COLO668 (cell line): ENCODE results near the gene MAN1B1.
A peak's percentile ranks its signal among the peaks of the same experiment; 100 is the strongest.
"Not testable (repeated sequence)": the region's sequence is repeated elsewhere in the genome, so short reads cannot be mapped to it uniquely, and the experiment has no call there.

Source experiments
- DNase-seq: peaks from one replicate; lab custom pipeline; 2025; ENCODE audit not compliant: unreplicated experiment; lab: John Stamatoyannopoulos, UW

Gene MAN1B1

DNA sequence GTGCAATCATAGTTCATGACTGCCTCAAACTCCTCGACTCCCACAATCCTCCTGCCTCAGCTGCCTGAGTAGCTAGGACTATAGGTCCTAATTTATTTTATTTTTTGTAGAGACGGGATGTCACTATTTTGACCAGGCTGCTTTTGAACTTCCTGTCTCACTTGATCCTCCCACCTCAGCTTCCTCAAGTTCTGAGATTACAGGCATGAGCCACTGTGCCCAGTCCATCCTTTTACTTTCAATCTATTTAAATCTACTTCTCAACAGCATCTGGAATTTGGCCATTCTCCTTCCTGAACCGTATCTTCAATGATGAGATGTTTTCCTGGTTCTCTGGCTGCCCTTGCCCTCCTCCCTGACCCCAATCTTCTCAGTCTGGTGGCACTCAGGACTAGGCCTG lies 40.0 kb downstream of the MAN1B1 start:
- no peak for DNase-seq

- DNase-seq = no peak
Observed at GRCh38 chr9:137127301-137128157, 40.7 kb downstream of the MAN1B1 start.

GRCh38 chr9:137128158-137128861 lies 41.5 kb downstream of the MAN1B1 start:
- no peak for DNase-seq

- peak; percentile 28 for DNase-seq
Observed at GRCh38 chr9:137128862-137129455, 42.2 kb downstream of the MAN1B1 start.

DNA sequence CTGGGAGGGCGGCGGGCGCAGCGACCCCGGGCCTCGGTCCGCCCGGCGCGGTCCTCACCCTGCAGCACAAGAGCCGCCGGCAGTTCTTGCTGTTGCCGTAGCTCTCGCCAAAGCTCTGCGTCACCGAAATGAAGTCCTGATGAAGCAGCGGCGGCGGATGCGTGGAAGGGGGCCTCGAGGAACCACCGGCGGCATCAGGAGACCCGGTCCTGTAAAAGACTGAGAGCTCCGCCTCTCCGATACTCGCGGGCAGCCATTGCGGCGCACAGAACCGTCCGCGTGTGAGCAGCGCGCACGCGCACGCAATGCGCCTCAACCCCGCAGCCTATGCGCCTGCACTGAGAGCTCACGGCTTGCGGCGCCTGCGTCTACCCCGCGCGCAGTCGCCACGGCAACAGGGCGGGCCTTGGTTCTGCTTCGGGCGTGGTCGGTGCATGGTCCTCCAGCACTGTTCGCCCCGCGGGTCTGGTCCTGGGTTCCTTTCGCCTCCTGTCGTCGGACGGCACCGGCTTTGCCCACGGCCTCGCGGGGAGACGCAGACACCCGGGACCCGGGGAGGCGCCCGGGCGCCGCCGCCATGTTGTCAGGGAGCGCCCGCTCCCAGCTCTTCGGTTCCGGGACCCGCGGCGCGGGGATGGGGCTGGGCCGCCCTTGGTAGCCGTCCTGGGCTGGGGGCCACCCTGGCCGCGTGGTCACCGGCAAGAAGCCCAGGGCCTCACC lies 42.8 kb downstream of the MAN1B1 start:
- DNase-seq = peak; percentile 95

DNA sequence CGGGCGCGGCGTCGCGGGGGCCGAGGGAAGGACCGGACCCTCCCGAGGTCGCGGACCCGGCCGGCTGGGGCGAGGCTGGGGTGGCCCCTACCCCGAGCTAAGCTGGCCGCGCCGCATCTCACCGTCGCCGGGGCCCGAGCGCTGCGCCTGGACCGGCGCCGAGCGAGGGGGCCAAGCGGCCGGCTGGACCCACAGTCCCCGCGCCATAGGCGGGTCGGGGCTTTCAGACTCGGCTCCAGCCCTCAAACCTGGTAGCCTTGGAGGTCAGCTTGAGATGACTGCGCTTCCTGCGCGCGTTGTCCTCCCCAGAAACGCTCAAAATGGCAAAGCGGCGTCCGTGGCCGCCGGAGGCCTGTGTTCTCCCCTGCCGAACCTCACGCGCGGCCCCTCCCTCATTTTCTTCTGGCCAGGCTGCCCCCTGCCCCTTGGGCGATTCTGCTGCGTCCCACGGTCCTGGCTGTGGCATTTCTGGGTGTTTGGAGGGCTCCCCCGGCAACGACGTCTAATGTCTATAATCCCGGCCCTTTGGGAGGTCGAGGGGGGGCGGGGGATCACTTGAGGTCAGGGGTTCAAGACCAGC lies 43.5 kb downstream of the MAN1B1 start:
- peak; percentile 59 for DNase-seq

GRCh38 chr9:137134191-137134590 lies 47.4 kb downstream of the MAN1B1 start:
- DNase-seq = no peak

GRCh38 chr9:137135154-137135553 lies 48.4 kb downstream of the MAN1B1 start:
- not testable (repeated sequence) for DNase-seq

GRCh38 chr9:137136261-137136880 lies 49.6 kb downstream of the MAN1B1 start:
- peak; percentile 40 for DNase-seq

- peak; percentile 24 for DNase-seq
Observed at GRCh38 chr9:137136881-137137607, 50.3 kb downstream of the MAN1B1 start.

DNA sequence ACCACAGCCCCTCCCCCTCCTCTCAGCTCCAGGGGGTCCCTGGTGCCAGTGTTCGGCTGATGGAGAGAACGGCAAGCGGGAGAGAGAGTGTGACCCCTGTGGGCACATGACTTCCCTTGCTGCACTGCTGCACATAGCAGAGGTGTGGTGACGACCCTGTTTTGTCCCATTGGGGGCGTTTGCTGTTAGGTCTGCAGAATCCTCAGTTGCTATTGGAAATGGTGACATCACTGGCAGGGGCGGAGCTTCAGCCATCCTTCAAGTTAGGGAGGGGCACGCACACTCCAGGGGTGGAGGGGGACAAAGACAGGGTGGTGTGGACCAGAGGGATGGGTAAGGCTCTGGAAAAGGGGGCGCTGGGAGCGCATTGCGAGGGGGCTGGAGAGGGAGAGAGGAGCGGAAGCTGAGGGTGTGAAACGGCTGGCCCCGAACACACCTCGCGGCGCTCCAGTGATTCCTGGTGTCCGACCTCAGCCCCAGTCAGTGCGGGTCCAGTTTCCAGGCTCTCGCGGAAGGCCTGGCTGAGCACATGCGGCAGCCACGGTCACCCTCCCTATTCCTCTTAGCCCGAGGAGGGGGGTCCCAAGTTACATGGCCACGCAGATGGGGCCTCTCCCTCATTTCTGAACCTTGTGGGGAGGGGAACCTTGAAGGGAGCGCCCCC lies 51.4 kb downstream of the MAN1B1 start:
- DNase-seq = no peak

DNA sequence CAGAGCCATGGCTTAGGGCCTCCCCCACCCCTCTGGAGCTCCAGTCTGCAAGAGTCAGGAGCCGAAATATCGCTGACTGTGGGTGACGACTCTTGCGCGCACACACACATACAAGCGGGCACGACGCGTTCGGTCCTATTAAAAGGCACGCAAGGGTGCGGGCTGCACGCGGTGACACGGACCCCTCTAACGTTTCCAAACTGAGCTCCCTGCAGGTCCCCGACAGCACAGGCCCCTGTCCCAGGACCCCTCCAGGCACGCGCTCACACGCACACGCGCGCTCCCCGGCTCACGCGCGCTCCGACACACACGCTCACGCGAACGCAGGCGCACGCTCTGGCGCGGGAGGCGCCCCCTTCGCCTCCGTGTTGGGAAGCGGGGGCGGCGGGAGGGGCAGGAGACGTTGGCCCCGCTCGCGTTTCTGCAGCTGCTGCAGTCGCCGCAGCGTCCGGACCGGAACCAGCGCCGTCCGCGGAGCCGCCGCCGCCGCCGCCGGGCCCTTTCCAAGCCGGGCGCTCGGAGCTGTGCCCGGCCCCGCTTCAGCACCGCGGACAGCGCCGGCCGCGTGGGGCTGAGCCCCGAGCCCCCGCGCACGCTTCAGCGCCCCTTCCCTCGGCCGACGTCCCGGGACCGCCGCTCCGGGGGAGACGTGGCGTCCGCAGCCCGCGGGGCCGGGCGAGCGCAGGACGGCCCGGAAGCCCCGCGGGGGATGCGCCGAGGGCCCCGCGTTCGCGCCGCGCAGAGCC lies 52.1 kb downstream of the MAN1B1 start, which contains the start of gene GRIN1:
Gene GRIN1 (plus strand): TSS at position 433 of the 746 bp plus-strand sequence. CDS start 333 bp downstream, outside the sequence.
- no peak for DNase-seq

GRCh38 chr9:137139468-137140150 lies 52.8 kb downstream of the MAN1B1 start:
- DNase-seq = no peak

- no peak for DNase-seq
Observed at GRCh38 chr9:137140151-137141012, 53.6 kb downstream of the MAN1B1 start.

DNA sequence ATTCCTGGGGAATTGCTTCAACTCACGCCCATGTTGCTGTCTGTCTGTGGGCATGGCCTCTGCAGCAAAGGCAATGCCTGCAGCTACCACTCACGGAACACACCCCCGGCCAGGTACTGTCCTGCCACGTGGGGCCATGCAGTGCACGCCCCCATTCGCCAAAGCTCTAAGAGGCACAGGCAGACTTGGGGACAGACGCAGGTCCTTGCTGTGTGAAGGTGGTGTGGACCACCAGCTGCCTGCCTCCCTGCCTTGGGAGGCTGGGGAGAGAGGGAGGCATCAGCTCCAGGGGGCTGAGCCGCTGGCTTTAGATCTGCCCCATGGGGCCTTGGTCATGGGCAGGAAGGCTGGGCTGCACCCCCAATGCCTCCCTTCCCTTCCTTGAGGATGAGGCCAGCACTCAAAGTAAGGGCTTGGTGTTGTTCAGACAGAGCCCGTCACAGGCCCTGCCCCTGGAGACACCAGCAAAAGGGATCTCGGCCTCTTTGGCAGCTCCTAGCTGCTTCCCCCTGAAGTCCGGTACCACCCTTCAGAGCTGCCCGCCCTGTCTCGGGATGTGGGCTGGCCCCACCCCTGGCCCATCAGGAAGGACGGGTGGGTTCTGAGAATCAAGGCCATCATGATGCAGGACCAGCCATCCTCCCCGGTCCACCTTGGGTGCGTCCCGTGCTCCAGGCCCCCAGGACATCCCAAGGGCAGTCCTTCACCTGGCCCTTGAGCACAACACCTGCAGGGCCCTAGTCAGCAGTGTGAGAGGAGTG lies 54.4 kb downstream of the MAN1B1 start:
- no peak for DNase-seq
